GM04503 (cell line): ENCODE measurements around the gene ETV6.

Source experiments
- DNase-seq: peaks from one replicate; pipeline ENCODE4 v3.0.0-alpha.2; 2012; ENCODE audit warnings: low read depth

ETV6 gene

GRCh38 chr12:11861864-11862600 lies 212.6 kb downstream of the ETV6 start:
- DNase-seq: no peak

- DNase-seq: no peak
Observed at GRCh38 chr12:11862798-11863197, 213.3 kb downstream of the ETV6 start.

- no peak for DNase-seq
Observed at GRCh38 chr12:11863478-11863906, 214.0 kb downstream of the ETV6 start.

GRCh38 chr12:11863988-11864387 lies 214.5 kb downstream of the ETV6 start:
- DNase-seq: no peak

GRCh38 chr12:11865824-11866223 lies 216.3 kb downstream of the ETV6 start:
- DNase-seq: no peak

- no peak for DNase-seq
Observed at GRCh38 chr12:11868027-11868426, 218.6 kb downstream of the ETV6 start.

GRCh38 chr12:11869406-11869805 lies 219.9 kb downstream of the ETV6 start:
- no peak for DNase-seq

- DNase-seq: no peak
Observed at GRCh38 chr12:11870041-11870451, 220.6 kb downstream of the ETV6 start.

GRCh38 chr12:11872055-11872454 lies 222.6 kb downstream of the ETV6 start:
- no peak for DNase-seq

GRCh38 chr12:11875414-11875935 lies 226.0 kb downstream of the ETV6 start:
- DNase-seq: no peak

- no peak for DNase-seq
Observed at GRCh38 chr12:11876307-11876706, 226.8 kb downstream of the ETV6 start.

- no peak for DNase-seq
Observed at GRCh38 chr12:11877102-11877826, 227.8 kb downstream of the ETV6 start.

GRCh38 chr12:11877869-11878780 lies 228.7 kb downstream of the ETV6 start:
- no peak for DNase-seq

- no peak for DNase-seq
Observed at GRCh38 chr12:11879306-11879705, 229.8 kb downstream of the ETV6 start.

GRCh38 chr12:11880381-11880780 lies 230.9 kb downstream of the ETV6 start:
- no peak for DNase-seq

- no peak for DNase-seq
Observed at GRCh38 chr12:11881835-11882234, 232.4 kb downstream of the ETV6 start.

GRCh38 chr12:11882301-11883019 lies 233.0 kb downstream of the ETV6 start:
- no peak for DNase-seq

GRCh38 chr12:11884116-11884515 lies 234.6 kb downstream of the ETV6 start:
- DNase-seq: no peak

- DNase-seq: no peak
Observed at GRCh38 chr12:11884706-11885105, 235.2 kb downstream of the ETV6 start.

- no peak for DNase-seq
Observed at GRCh38 chr12:11885261-11886038, 236.0 kb downstream of the ETV6 start.

GRCh38 chr12:11886339-11886738 lies 236.9 kb downstream of the ETV6 start:
- no peak for DNase-seq
